AG08395 (cell line): ENCODE data around the gene PLA2G4E.

Experiments
- DNase-seq: peaks from one replicate; pipeline ENCODE4 v3.0.0; 2012; ENCODE audit warnings: mixed read lengths, low spot score

Gene PLA2G4E, protein sequence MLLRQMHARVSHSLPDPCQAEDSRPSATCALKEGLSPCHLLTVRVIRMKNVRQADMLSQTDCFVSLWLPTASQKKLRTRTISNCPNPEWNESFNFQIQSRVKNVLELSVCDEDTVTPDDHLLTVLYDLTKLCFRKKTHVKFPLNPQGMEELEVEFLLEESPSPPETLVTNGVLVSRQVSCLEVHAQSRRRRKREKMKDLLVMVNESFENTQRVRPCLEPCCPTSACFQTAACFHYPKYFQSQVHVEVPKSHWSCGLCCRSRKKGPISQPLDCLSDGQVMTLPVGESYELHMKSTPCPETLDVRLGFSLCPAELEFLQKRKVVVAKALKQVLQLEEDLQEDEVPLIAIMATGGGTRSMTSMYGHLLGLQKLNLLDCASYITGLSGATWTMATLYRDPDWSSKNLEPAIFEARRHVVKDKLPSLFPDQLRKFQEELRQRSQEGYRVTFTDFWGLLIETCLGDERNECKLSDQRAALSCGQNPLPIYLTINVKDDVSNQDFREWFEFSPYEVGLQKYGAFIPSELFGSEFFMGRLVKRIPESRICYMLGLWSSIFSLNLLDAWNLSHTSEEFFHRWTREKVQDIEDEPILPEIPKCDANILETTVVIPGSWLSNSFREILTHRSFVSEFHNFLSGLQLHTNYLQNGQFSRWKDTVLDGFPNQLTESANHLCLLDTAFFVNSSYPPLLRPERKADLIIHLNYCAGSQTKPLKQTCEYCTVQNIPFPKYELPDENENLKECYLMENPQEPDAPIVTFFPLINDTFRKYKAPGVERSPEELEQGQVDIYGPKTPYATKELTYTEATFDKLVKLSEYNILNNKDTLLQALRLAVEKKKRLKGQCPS

DNA sequence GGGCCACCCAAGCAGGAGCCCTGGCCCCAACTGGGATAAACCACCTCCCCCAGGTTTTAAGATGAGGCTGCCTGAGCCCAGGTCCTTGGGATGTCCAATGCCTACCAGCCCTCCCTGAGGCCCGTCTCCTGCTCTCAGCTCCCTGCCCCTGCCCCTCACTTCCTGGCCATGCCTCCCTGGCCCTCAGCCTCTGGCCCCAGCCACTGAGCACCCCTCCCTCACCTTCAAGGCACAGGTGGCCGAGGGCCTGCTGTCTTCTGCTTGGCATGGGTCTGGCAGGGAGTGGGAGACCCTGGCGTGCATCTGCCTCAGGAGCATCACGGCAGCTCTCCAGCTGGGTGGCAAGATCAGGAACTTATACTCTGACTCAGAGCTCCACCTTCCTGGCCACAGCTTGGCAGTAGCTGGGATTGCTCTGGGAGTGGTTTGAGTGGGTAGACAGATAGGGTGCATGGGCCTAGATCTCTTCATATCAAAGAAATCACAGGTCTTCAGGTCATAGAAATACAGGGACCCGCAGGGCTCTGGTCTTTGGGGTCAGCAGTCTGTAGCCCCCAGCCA lies at the start of gene PLA2G4E:
TSS of gene PLA2G4E (minus strand) at position 330 of the 561 bp plus-strand sequence. CDS start at position 318, 12 bp downstream.
- no peak for DNase-seq

- DNase-seq: no peak
These were observed 49.6 kb upstream of the PLA2G4E start for GRCh38 chr15:42070279-42070975.

DNA sequence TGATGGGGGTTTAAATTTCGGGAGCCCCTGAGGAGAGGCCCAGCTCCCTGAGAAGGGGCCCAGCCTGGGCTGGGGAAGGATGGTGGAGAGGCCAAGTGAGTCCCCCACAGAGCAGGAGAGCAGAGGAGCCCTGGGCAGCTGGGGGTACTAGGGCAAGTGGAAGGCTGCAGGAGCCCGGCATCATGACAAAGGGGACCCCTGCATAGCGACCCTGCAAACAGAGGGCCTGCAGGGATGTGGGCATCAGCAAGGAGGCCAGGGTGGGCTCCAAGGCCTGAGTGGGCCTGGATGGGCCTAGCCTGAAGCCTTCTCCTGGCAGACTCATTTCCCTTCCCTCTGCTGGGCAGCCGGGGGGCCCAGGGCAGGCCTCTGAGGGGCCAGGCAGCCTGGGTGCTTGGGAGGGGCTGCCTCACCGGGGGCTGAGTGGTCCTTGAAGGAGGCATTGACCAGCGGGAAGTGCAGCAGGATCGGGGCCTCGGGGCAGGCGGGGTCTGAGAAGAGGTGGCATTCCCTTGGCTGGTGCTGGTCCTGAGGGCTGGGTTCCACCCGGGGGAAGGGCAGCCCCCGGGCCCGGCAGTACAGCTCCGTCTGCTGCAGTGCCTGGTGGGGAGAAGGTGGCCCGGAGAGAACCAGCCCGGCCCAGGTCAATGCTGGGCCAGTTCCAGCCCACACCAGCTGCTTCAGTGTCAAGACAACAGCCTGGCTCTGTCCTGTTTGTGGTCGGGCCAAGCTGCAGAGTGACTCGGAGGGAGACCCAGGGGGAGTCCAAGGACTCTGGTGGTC lies 48.8 kb upstream of the PLA2G4E start:
- DNase-seq: no peak

- no peak for DNase-seq
These were observed 48.2 kb upstream of the PLA2G4E start for GRCh38 chr15:42069025-42069424.

DNA sequence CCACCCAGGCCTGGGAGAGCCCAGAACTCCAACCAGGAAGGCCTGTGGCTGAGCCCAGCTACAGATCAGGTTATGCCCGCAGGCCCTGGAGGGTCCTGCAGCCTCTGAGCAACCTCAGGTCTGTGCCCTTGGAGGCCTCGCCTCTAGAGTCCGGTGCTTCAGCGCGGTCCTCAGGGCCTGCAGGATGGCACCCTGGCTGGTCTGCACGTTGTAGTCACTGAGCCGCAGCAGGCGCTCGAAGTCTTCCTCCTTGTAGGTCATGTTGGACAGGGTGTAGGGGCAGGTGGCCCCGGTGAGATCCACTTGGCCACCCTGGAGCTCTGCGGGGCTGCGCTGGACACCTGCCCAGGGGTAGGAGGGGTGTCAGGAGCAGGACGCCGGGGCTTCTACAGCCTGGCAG lies 47.8 kb upstream of the PLA2G4E start:
- no peak for DNase-seq

DNA sequence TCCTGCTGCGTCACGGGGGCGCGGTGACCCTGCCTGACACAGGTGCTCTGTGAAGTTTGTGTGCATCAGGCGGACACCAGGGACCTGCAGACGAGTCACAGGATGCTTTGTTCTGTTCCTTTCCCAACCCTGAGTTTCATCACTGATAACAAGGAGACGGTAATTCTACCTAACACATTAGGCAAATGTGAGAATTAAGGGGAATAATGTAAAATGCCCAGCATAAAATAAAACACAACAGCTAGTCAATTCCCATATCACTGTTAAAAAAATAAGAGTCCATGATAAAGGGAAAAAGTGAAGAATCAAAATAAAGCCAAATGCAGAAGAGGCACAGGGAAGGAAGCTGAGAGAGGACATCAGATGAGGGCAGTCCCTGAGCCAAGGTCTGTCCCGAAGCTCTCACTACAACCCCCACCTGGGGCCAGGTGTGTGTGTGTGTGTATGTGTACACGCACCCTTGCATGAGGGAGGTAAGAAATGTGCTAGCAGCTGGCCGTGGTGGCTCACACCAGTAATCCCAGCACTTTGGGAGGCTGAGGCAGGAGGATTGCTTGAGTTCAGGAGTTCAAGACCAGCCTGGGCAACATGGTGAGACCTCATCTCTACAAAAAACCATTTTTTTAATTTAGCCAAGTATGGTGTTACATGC lies 46.0 kb upstream of the PLA2G4E start:
- no peak for DNase-seq

DNA sequence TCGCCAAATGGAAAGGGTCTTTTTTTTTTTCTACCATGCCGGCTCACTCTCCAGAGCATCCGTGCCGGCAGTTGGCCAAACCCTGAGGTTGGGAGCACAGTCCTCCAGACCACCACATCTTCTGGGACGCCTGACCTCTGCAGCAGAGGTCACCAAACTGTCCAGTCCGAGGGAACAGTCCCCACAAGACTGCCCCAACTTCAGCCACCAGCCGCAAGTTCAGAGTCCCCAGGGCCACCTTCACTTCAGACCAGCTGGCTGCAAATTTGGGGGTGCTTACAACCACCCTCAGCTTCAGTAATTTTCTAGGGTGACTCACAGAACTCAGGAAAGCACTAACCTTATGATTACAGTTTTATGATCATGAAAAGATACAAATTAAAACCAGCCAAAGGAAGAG lies 44.6 kb upstream of the PLA2G4E start:
- DNase-seq: no peak

GRCh38 chr15:42065033-42065432 lies 44.2 kb upstream of the PLA2G4E start:
- no peak for DNase-seq

DNA sequence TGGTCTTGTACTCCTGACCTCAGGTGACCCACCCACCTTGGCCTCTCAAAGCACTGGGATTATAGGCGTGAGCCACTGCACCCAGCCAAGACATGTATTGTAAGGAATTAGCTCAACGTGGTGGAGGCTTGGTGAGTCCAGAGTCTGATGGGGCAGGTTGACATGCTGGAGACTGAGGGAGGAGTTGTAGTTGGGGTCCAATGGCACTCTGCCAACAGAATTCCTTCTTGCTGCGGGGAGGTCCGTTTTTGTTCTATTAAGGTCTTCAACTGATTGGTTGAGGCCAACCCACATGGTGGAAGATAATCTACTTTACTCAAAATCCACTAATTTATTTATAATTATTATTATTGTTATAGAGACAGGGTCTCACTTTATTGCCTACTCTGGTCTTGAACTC lies 43.4 kb upstream of the PLA2G4E start:
- DNase-seq: no peak

DNA sequence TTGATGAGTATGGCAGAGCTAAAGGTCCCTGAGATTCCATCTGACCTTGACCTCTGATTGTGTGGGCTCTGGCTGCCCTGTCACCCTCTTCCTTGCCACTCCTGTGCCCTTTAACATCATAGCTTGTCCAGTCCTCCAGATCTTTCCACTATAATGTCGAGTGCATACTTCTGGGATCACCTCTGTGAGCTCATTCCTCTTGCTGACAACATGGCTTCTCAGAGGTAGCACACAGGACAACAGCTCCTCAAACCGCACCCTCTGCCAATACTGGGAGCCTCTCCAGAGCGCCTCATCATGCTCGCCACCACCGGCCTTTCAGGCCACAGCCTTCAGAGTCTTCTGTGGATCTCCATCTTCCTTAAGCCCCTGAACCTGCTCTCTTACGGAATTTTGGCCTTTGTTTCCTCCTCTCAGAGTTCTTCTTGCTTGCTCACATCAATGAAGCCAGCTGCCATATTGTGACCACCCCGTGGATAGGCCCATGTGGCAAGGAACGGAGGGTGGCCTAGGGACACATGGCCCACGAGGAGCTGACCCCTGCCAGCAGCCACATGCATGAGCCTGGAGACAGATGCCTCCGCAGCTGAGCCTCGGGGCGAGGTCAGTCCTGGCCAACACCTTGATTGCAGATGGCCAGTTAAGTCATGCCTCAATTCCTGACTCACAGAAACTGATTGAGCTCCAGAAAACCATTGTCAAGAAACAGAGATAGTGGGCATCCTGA lies 42.4 kb upstream of the PLA2G4E start:
- no peak for DNase-seq

GRCh38 chr15:42062284-42062806 lies 41.5 kb upstream of the PLA2G4E start:
- no peak for DNase-seq

GRCh38 chr15:42060797-42061196 lies 40.0 kb upstream of the PLA2G4E start:
- DNase-seq: no peak

GRCh38 chr15:42060477-42060763 lies 39.6 kb upstream of the PLA2G4E start:
- no peak for DNase-seq

DNA sequence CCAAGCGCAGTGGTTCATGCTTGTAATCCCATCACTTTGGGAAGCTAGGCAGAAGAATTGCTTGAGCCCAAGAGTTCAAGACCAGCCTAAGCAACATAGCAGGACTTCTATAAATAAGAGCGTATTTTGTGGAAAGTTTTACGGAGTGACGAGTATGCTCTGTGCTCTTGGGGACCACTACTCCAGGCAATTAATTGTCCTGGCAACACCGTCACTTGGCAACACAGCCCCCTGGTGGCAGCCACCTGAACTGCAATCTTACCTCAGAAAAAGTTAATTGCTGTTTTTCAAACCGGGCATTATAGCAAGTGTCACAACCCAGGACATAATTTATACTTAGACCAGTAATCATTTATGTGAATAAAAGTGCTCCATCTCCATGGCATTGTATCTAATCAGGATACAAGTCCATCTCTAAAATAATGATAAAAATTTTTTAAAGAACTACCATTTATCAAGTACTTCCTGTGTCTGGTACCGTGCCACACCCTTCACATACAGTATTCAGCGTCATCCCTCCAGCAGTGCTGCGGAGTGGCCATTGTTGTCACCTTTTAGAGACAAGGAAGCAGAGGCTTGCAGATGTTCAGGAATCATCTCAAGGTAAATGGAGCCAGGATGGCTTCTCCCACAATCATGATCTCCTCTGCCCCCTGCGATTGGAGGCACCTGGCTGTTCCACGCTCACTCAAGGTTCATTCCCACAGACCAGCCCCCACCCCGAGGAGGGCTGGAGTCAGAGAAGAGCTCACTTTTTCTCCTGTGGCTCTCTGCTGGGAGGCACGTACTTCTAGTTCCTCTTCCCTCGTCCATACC lies 39.0 kb upstream of the PLA2G4E start:
- peak; percentile 42 for DNase-seq

GRCh38 chr15:42058791-42059190 lies 37.9 kb upstream of the PLA2G4E start:
- no peak for DNase-seq

DNA sequence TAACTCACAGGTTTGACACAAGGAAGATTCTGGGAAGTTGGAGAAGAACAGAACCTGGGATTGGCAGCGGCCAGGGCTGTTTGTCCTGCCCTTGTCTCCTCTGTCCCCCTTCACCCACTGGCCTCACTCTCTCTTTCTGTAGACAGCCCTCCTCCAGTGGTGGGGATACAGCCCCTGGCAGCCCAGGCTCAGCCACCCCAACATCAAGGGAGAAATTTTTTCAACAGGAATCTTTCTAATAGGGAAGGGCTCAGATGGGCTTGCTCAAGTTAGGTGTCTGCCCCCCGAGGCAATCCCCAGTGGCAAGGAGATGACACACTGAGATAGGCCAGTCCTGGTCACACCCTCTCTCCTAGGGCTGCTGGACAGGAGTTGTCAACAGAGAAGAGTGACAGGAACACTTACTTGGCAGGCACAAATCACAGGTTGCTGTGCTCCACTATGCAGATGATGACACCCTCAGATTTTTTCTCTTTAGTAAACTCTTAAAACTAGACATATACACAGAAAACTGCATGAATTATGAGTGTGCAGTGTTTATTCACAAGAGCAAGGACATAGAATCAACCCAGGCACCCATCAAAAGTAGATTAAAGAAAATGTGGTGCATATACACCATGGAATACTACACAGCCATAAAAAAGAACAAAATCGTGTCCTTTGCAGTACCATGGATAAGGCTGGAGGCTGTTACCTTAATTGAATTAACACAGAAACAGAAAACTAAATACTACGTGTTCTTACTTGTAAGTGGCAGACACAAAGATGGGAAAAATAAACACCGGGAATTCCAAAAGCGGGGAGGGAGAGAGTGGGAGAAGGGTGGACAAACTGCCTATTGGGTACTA lies 37.2 kb upstream of the PLA2G4E start:
- no peak for DNase-seq

GRCh38 chr15:42056934-42057798 lies 36.3 kb upstream of the PLA2G4E start:
- peak; percentile 79 for DNase-seq
